Neural progenitor cell (in vitro differentiated cells): ENCODE measurements around the gene ADAM22. TPM values are rescaled to one million over a fixed set of nuclear protein-coding genes. Genes with fewer than 3 reads are reported as not detected.

Experiments used
- DNase-seq: peaks from one replicate; pipeline ENCODE4 v3.0.0-alpha.2; 2016; ENCODE audit warnings: low spot score
- H2AFZ ChIP-seq: fragments of 200-600 bp; sonication (generic); replicated peaks from 2 replicates; pipeline ENCODE4 v1.6.1; 2016; ENCODE audit warnings: antibody characterized with exemption
- H3F3A ChIP-seq: fragments of 200-600 bp; sonication (generic); 2 replicates; pipeline ENCODE4 v1.6.1; 2016; ENCODE audit warnings: antibody characterized with exemption, low read depth
- H3K27ac ChIP-seq: fragments of 200-600 bp; sonication (generic); 2 replicates; pipeline ENCODE4 v1.5.1; 2016; ENCODE audit warnings: mild to moderate bottlenecking
- H3K27me3 ChIP-seq: fragments of 200-600 bp; sonication (generic); 2 replicates; pipeline ENCODE4 v1.6.1; 2016; ENCODE audit warnings: mild to moderate bottlenecking, moderate library complexity
- H3K36me3 ChIP-seq: fragments of 200-600 bp; sonication (generic); 2 replicates; pipeline ENCODE4 v1.5.1; 2016
- H3K4me1 ChIP-seq: fragments of 200-600 bp; sonication (generic); 2 replicates; pipeline ENCODE4 v1.6.1; 2016; ENCODE audit warnings: mixed run types
- H3K4me2 ChIP-seq: fragments of 200-600 bp; sonication (generic); 2 replicates; pipeline ENCODE4 v1.6.1; 2016
- H3K4me3 ChIP-seq: fragments of 200-600 bp; sonication (generic); 2 replicates; pipeline ENCODE4 v1.5.1; 2016
- H3K79me2 ChIP-seq: fragments of 200-600 bp; sonication (generic); 2 replicates; pipeline ENCODE4 v1.6.1; 2016; ENCODE audit warnings: low read depth
- H3K9ac ChIP-seq: fragments of 200-600 bp; sonication (generic); 2 replicates; pipeline ENCODE4 v1.6.1; 2016
- H3K9me3 ChIP-seq: fragments of 200-600 bp; sonication (generic); 2 replicates; pipeline ENCODE4 v1.5.1; 2016; ENCODE audit warnings: low read depth
- H4K20me1 ChIP-seq: fragments of 200-600 bp; sonication (generic); 2 replicates; pipeline ENCODE4 v1.6.1; 2016; ENCODE audit warnings: low read depth
- H3K27ac Mint-ChIP-seq: 3 replicates; pipeline ENCODE4 v1.8.0; 2021; ENCODE audit warnings: mixed read lengths
- H3K27me3 Mint-ChIP-seq: 2 replicates; pipeline ENCODE4 v1.8.0; 2022; ENCODE audit warnings: low read depth, mild to moderate bottlenecking, inconsistent platforms, moderate library complexity, mixed read lengths; ENCODE audit not compliant: insufficient read depth
- H3K36me3 Mint-ChIP-seq: 3 replicates; pipeline ENCODE4 v1.8.0; 2021; ENCODE audit warnings: mixed read lengths
- H3K4me1 Mint-ChIP-seq: 3 replicates; pipeline ENCODE4 v1.8.0; 2021; ENCODE audit warnings: mixed read lengths
- H3K4me3 Mint-ChIP-seq: 3 replicates; pipeline ENCODE4 v1.8.0; 2021; ENCODE audit warnings: mild to moderate bottlenecking, moderate library complexity, mixed read lengths
- H3K9me3 Mint-ChIP-seq: 3 replicates; pipeline ENCODE4 v1.8.0; 2020; ENCODE audit warnings: mixed read lengths
- CTCF ChIP-seq: fragments of 200-600 bp; sonication (generic); IDR thresholded peaks from 2 replicates; pipeline ENCODE4 v1.5.1; 2017; ENCODE audit warnings: antibody characterized with exemption, mild to moderate bottlenecking
- EZH2 ChIP-seq: fragments of 200-600 bp; sonication (generic); IDR thresholded peaks from 2 replicates; pipeline ENCODE4 v1.6.1; 2017; ENCODE audit warnings: antibody characterized with exemption, mild to moderate bottlenecking, moderate library complexity
- EZH2phosphoT487 ChIP-seq: fragments of 200-600 bp; sonication (generic); IDR thresholded peaks from 2 replicates; pipeline ENCODE4 v1.6.1; 2017; ENCODE audit warnings: antibody characterized with exemption
- total RNA-seq: library from RNA; depleted of rRNA; stranded (reverse); fragments of >200 nt; gene quantifications from 2 replicates; pipeline ENCODE4 v1.2.3, GENCODE V29; 2015; ENCODE audit warnings: low replicate concordance

ADAM22 gene
- total RNA-seq, 1 donor from 2014 or later: 13.7 TPM

- no peak overlapping the region for H3K27ac Mint-ChIP-seq
- TF ChIP-seq EZH2phosphoT487: no peak
- TF ChIP-seq CTCF: no peak
- no peak for TF ChIP-seq EZH2
- Histone ChIP-seq H3K4me3 (no peak overlapping the region), H3K27ac (no peak overlapping the region), H3K79me2 (no peaks in the 10 kb centered on the region), H3K36me3 (peaks cover 10% of the 10 kb centered on the region), H4K20me1 (no peaks in the 10 kb centered on the region), H3K9me3 (no peaks in the 10 kb centered on the region), H3F3A (peaks cover 22% of the 10 kb centered on the region), H3K4me1 (peaks cover 31% of the 10 kb centered on the region), H3K9ac (no peak overlapping the region), H2AFZ (no peak overlapping the region), H3K4me2 (no peak overlapping the region), H3K27me3 (no peaks in the 10 kb centered on the region)
- H3K4me1 Mint-ChIP-seq: peaks cover 18% of the 10 kb centered on the region
- H3K36me3 Mint-ChIP-seq: peaks cover 35% of the 10 kb centered on the region
- DNase-seq: no peak
- H3K9me3 Mint-ChIP-seq: no peaks in the 10 kb centered on the region
- no peak overlapping the region for H3K4me3 Mint-ChIP-seq
- no peaks in the 10 kb centered on the region for H3K27me3 Mint-ChIP-seq
Measured at GRCh38 chr7:88203401-88203800, 269.4 kb downstream of the ADAM22 start.

GRCh38 chr7:88204525-88205110 is 270.6 kb downstream of the ADAM22 start:
- peaks cover 15% of the 10 kb centered on the region for H3K4me1 Mint-ChIP-seq
- H3K27me3 ChIP-seq: no peaks in the 10 kb centered on the region
- no peak overlapping the region for H3K27ac ChIP-seq
- no peaks in the 10 kb centered on the region for H3K79me2 ChIP-seq
- H3K36me3 ChIP-seq: peaks cover 19% of the 10 kb centered on the region
- H3K4me3 ChIP-seq: no peak overlapping the region
- H3K4me2 ChIP-seq: no peak overlapping the region
- H3K27ac Mint-ChIP-seq: no peak overlapping the region
- peaks cover 27% of the 10 kb centered on the region for H3K4me1 ChIP-seq
- no peaks in the 10 kb centered on the region for H3K9me3 Mint-ChIP-seq
- no peak overlapping the region for H3K4me3 Mint-ChIP-seq
- TF ChIP-seq EZH2phosphoT487 (no peak), EZH2 (no peak), CTCF (no peak)
- no peak overlapping the region for H3K9ac ChIP-seq
- H3K9me3 ChIP-seq: no peaks in the 10 kb centered on the region
- no peak for DNase-seq
- no peaks in the 10 kb centered on the region for H3K27me3 Mint-ChIP-seq
- no peak overlapping the region for H2AFZ ChIP-seq
- no peaks in the 10 kb centered on the region for H4K20me1 ChIP-seq
- peaks cover 37% of the 10 kb centered on the region for H3K36me3 Mint-ChIP-seq
- peaks cover 22% of the 10 kb centered on the region for H3F3A ChIP-seq

GRCh38 chr7:88205179-88205578 is 271.1 kb downstream of the ADAM22 start:
- no peak overlapping the region for H3K27ac ChIP-seq
- TF ChIP-seq CTCF: no peak
- no peak for TF ChIP-seq EZH2
- no peak for TF ChIP-seq EZH2phosphoT487
- Mint-ChIP-seq H3K27ac (no peak overlapping the region), H3K36me3 (peaks cover 42% of the 10 kb centered on the region), H3K4me1 (peaks cover 12% of the 10 kb centered on the region), H3K27me3 (no peaks in the 10 kb centered on the region), H3K9me3 (no peaks in the 10 kb centered on the region), H3K4me3 (no peak overlapping the region)
- H3K36me3 ChIP-seq: peaks cover 19% of the 10 kb centered on the region
- no peak overlapping the region for H3K4me2 ChIP-seq
- no peak for DNase-seq
- no peaks in the 10 kb centered on the region for H3K27me3 ChIP-seq
- H3F3A ChIP-seq: peaks cover 21% of the 10 kb centered on the region
- H3K4me3 ChIP-seq: no peak overlapping the region
- no peak overlapping the region for H2AFZ ChIP-seq
- no peak overlapping the region for H3K9ac ChIP-seq
- H3K9me3 ChIP-seq: no peaks in the 10 kb centered on the region
- H4K20me1 ChIP-seq: no peaks in the 10 kb centered on the region
- H3K4me1 ChIP-seq: peaks cover 24% of the 10 kb centered on the region
- H3K79me2 ChIP-seq: no peaks in the 10 kb centered on the region
